CD4-positive, alpha-beta memory T cell (primary cell): Measurements from ENCODE around the gene UBASH3A. TPM values are rescaled to one million over a fixed set of nuclear protein-coding genes. Genes with fewer than 3 reads are reported as not detected.

Experiments
- CTCF ChIA-PET: fragments of 350-600 bp; sonication (Branson Sonifier 250); formaldehyde crosslinking; loops from one replicate; lab custom pipeline; 2021; ENCODE audit warnings: inconsistent platforms; ENCODE audit not compliant: partially characterized antibody; lab: Charles Lee
- POLR2A ChIA-PET: fragments of 350-600 bp; sonication (Branson Sonifier 250); formaldehyde crosslinking; loops from one replicate; lab custom pipeline; 2021; ENCODE audit not compliant: partially characterized antibody; lab: Charles Lee
- DNase-seq, 5 donors: peaks; one replicate each; pipeline versions ENCODE4 v3.0.0 to v3.0.0-alpha.2; 2020 to 2022; ENCODE audit warnings: mixed read lengths in 1 of 5
- H3K27ac ChIP-seq: one replicate; pipeline ENCODE4 v1.7.0; 2013; ENCODE audit warnings: low read depth, low read length
- H3K27me3 ChIP-seq: 2 replicates; pipeline ENCODE4 v1.7.0; 2013; ENCODE audit warnings: mild to moderate bottlenecking, low read length, moderate library complexity; ENCODE audit not compliant: insufficient read depth
- H3K36me3 ChIP-seq: 2 replicates; pipeline ENCODE4 v1.7.0; 2013; ENCODE audit warnings: mild to moderate bottlenecking, low read length, moderate library complexity; ENCODE audit not compliant: insufficient read depth
- H3K4me1 ChIP-seq: 2 replicates; pipeline ENCODE4 v1.7.0; 2013; ENCODE audit warnings: mild to moderate bottlenecking, low read length, moderate library complexity; ENCODE audit not compliant: insufficient read depth
- H3K4me3 ChIP-seq, 2 donors: one replicate each; pipeline ENCODE4 v1.7.0; 2013; ENCODE audit warnings: low read length in 2 of 2, mild to moderate bottlenecking in 1 of 2
- H3K9me3 ChIP-seq, 2 donors: one replicate each; pipeline ENCODE4 v1.7.0; 2013; ENCODE audit warnings: low read length in 2 of 2, control low read depth in 1 of 2; ENCODE audit not compliant: control insufficient read depth in 1 of 2
- H3K27ac Mint-ChIP-seq, 7 donors: one replicate each; pipeline ENCODE4 v1.8.0; 2020 to 2021; ENCODE audit warnings: mixed read lengths in 7 of 7, mild to moderate bottlenecking in 6 of 7, inconsistent platforms in 3 of 7, moderate library complexity in 3 of 7
- H3K27me3 Mint-ChIP-seq, 2 donors: one replicate each; pipeline ENCODE4 v1.8.0; 2020 to 2021; ENCODE audit warnings: mixed read lengths in 2 of 2
- H3K36me3 Mint-ChIP-seq, 2 donors: one replicate each; pipeline ENCODE4 v1.8.0; 2020 to 2021; ENCODE audit warnings: mixed read lengths in 2 of 2, inconsistent platforms in 1 of 2, mild to moderate bottlenecking in 1 of 2
- H3K4me1 Mint-ChIP-seq, 4 donors: one replicate each; pipeline ENCODE4 v1.8.0; 2020 to 2021; ENCODE audit warnings: mixed read lengths in 4 of 4, mild to moderate bottlenecking in 1 of 4
- H3K4me3 Mint-ChIP-seq, 8 donors: one replicate each; pipeline ENCODE4 v1.8.0; 2020 to 2021; ENCODE audit warnings: mixed read lengths in 8 of 8, mild to moderate bottlenecking in 7 of 8, moderate library complexity in 6 of 8, inconsistent platforms in 3 of 8
- H3K9me3 Mint-ChIP-seq, 8 donors: one replicate each; pipeline ENCODE4 v1.8.0; 2020 to 2021; ENCODE audit warnings: mixed read lengths in 8 of 8, mild to moderate bottlenecking in 5 of 8, inconsistent platforms in 3 of 8, moderate library complexity in 1 of 8
- intact Hi-C: fragments of 100-400 bp; cut with micrococcal nuclease; formaldehyde crosslinking; loops from one replicate; pipeline ENCODE4 v1.15.1; 2023
- polyA plus RNA-seq, 2 donors: library from polyadenylated mRNA; unstranded; fragments of 300-500 nt; fragmentation: Illumina TruSeq; gene quantifications; one replicate each; pipeline ENCODE4 v1.2.3, GENCODE V29; 2021
- total RNA-seq, 2 experiments: library from RNA; stranded (reverse); gene quantifications; one replicate each; pipeline ENCODE4 v1.2.3, GENCODE V29; 2021

The UBASH3A gene
- total and polyA plus RNA-seq, 4 experiments from 2014 or later, result 43.1 to 93.6 (median 68.7) TPM

GRCh38 chr21:42492201-42492600 is 88.5 kb downstream of the UBASH3A start:
- no peak for DNase-seq
- Mint-ChIP-seq H3K27ac (no peak overlapping the region), H3K4me1 (peaks cover 8 to 18% (median 15%) of the 10 kb centered on the region in 4 donors), H3K36me3 (no peaks in the 10 kb centered on the region), H3K4me3 (no peak overlapping the region), H3K9me3 (peaks cover 0 to 3% (median 0%) of the 10 kb centered on the region in 8 donors), H3K27me3 (peaks cover 5 to 13% of the 10 kb centered on the region in 2 donors)
- no peaks in the 10 kb centered on the region for H3K27me3 ChIP-seq
- H3K4me1 ChIP-seq, result peaks cover 14% of the 10 kb centered on the region
- H3K36me3 ChIP-seq, result no peaks in the 10 kb centered on the region
- ChIA-PET CTCF (no interaction called here), POLR2A (no interaction called here)
- no peaks in the 10 kb centered on the region for H3K9me3 ChIP-seq
- H3K4me3 ChIP-seq, result no peak overlapping the region
- intact Hi-C loops, result loop anchor here (10.0 kb wide), 1 partner anchor 403 kb away; the partner anchor contains the start of gene NDUFV3
- H3K27ac ChIP-seq, result no peak overlapping the region

- peaks cover 0 to 3% (median 0%) of the 10 kb centered on the region in 8 donors for H3K9me3 Mint-ChIP-seq
- Histone ChIP-seq H3K9me3 (no peaks in the 10 kb centered on the region), H3K4me3 (no peak overlapping the region), H3K36me3 (no peaks in the 10 kb centered on the region), H3K27ac (no peak overlapping the region), H3K4me1 (peaks cover 15% of the 10 kb centered on the region), H3K27me3 (no peaks in the 10 kb centered on the region)
- H3K4me3 Mint-ChIP-seq, result no peak overlapping the region
- peaks cover 8 to 20% (median 15%) of the 10 kb centered on the region in 4 donors for H3K4me1 Mint-ChIP-seq
- no peak for DNase-seq
- ChIA-PET POLR2A (no interaction called here), CTCF (no interaction called here)
- intact Hi-C loops, result loop anchor here (10.0 kb wide), 1 partner anchor 401 kb away; the partner anchor contains the start of gene NDUFV3
- peak overlapping the region in 2 of 7 donors; percentile 12 to 37 for H3K27ac Mint-ChIP-seq
- H3K27me3 Mint-ChIP-seq, result peaks cover 5 to 6% of the 10 kb centered on the region in 2 donors
- no peaks in the 10 kb centered on the region for H3K36me3 Mint-ChIP-seq
Measured at GRCh38 chr21:42493109-42494060, 89.7 kb downstream of the UBASH3A start.

- H3K36me3 ChIP-seq, result no peaks in the 10 kb centered on the region
- CTCF ChIA-PET, result no interaction called here
- H3K27me3 Mint-ChIP-seq, result peaks cover 2 to 7% of the 10 kb centered on the region in 2 donors
- H3K4me3 Mint-ChIP-seq, result peak overlapping the region in 3 of 8 donors; percentile 90 to 93 (median 93)
- H3K9me3 ChIP-seq, result no peaks in the 10 kb centered on the region
- no peak overlapping the region for H3K27ac ChIP-seq
- peak overlapping the region in 3 of 7 donors; percentile 12 to 82 (median 18) for H3K27ac Mint-ChIP-seq
- peaks cover 8 to 20% (median 15%) of the 10 kb centered on the region in 4 donors for H3K4me1 Mint-ChIP-seq
- no peaks in the 10 kb centered on the region for H3K27me3 ChIP-seq
- no peak overlapping the region for H3K4me3 ChIP-seq
- no peak for DNase-seq
- H3K36me3 Mint-ChIP-seq, result no peaks in the 10 kb centered on the region
- H3K9me3 Mint-ChIP-seq, result no peaks in the 10 kb centered on the region
- intact Hi-C loops, result loop anchor here (5.0 to 10.0 kb wide), 2 partner anchors 33 to 400 kb away; partner anchors contain the start of gene NDUFV3
- peaks cover 15% of the 10 kb centered on the region for H3K4me1 ChIP-seq
- POLR2A ChIA-PET, result interaction anchor here (0.9 to 1.8 kb wide), 3 partner anchors 19 to 398 kb away, joined by 3 to 6 read pairs (median 3); partner anchors contain the start of genes NDUFV3 and SLC37A1
Measured at GRCh38 chr21:42495027-42495426, 91.3 kb downstream of the UBASH3A start.

GRCh38 chr21:42495765-42496119 is 92.0 kb downstream of the UBASH3A start:
- Histone ChIP-seq H3K4me1 (peaks cover 15% of the 10 kb centered on the region), H3K36me3 (no peaks in the 10 kb centered on the region), H3K4me3 (peak overlapping the region; percentile 44 to 60), H3K9me3 (no peaks in the 10 kb centered on the region), H3K27me3 (no peaks in the 10 kb centered on the region), H3K27ac (peak overlapping the region; percentile 79)
- H3K4me3 Mint-ChIP-seq, result peak overlapping the region; percentile 86 to 96 (median 92)
- CTCF ChIA-PET, result no interaction called here
- H3K27ac Mint-ChIP-seq, result peak overlapping the region; percentile 82 to 97 (median 94)
- no peaks in the 10 kb centered on the region for H3K9me3 Mint-ChIP-seq
- H3K4me1 Mint-ChIP-seq, result peaks cover 8 to 20% (median 15%) of the 10 kb centered on the region in 4 donors
- intact Hi-C loops, result loop anchor here (1.0 to 10.0 kb wide), 6 partner anchors 18 to 485 kb away; partner anchors contain the start of genes NDUFV3, PKNOX1, SLC37A1 and ZBTB21
- H3K36me3 Mint-ChIP-seq, result no peaks in the 10 kb centered on the region
- POLR2A ChIA-PET, result interaction anchor here (0.9 to 1.8 kb wide), 3 partner anchors 18 to 158 kb away, joined by 3 to 6 read pairs (median 4); partner anchors contain the start of gene SLC37A1
- peaks cover 2 to 8% of the 10 kb centered on the region in 2 donors for H3K27me3 Mint-ChIP-seq
- no peak for DNase-seq

GRCh38 chr21:42496120-42496838 is 92.6 kb downstream of the UBASH3A start, which contains the start of gene RSPH1:
Gene RSPH1, minus strand, starts transcription at chr21:42496224. Its CDS starts 38 bp downstream, at chr21:42496186.
- Histone ChIP-seq H3K27ac (peak within 1 kb of the TSS; percentile 79), H3K4me1 (peaks cover 15% of the 10 kb centered on the region), H3K4me3 (peak within 1 kb of the TSS; percentile 60 to 71), H3K9me3 (no peaks in the 10 kb centered on the region), H3K36me3 (no peaks in the 10 kb centered on the region), H3K27me3 (no peaks in the 10 kb centered on the region)
- CTCF ChIA-PET, result no interaction called here
- H3K36me3 Mint-ChIP-seq, result no peaks in the 10 kb centered on the region
- peaks cover 8 to 20% (median 15%) of the 10 kb centered on the region in 4 donors for H3K4me1 Mint-ChIP-seq
- peaks cover 2 to 6% of the 10 kb centered on the region in 2 donors for H3K27me3 Mint-ChIP-seq
- peak; percentile 99 for DNase-seq
- peak within 1 kb of the TSS; percentile 86 to 96 (median 92) for H3K4me3 Mint-ChIP-seq
- no peaks in the 10 kb centered on the region for H3K9me3 Mint-ChIP-seq
- intact Hi-C loops, result loop anchor here (1.0 to 10.0 kb wide), 6 partner anchors 17 to 486 kb away; partner anchors contain the start of genes NDUFV3, PKNOX1, SLC37A1 and ZBTB21
- POLR2A ChIA-PET, result interaction anchor here (0.9 to 1.8 kb wide), 6 partner anchors 18 to 280 kb away, joined by 3 to 8 read pairs (median 4); partner anchors contain the start of gene SLC37A1
- H3K27ac Mint-ChIP-seq, result peak within 1 kb of the TSS; percentile 82 to 97 (median 94)

GRCh38 chr21:42496839-42497202 is 93.1 kb downstream of the UBASH3A start:
- H3K9me3 Mint-ChIP-seq, result no peaks in the 10 kb centered on the region
- H3K4me1 Mint-ChIP-seq, result peaks cover 8 to 20% (median 15%) of the 10 kb centered on the region in 4 donors
- ChIA-PET CTCF (no interaction called here), POLR2A (interaction anchor here (1.0 to 1.8 kb wide), 4 partner anchors 17 to 280 kb away, joined by 3 to 8 read pairs (median 4); partner anchors contain the start of gene SLC37A1)
- H3K4me3 Mint-ChIP-seq, result peak overlapping the region; percentile 86 to 96 (median 92)
- H3K36me3 Mint-ChIP-seq, result no peaks in the 10 kb centered on the region
- intact Hi-C loops, result loop anchor here (1.0 to 10.0 kb wide), 6 partner anchors 16 to 487 kb away; partner anchors contain the start of genes NDUFV3, PKNOX1, SLC37A1 and ZBTB21
- H3K4me3 ChIP-seq, result peak overlapping the region; percentile 60 to 71
- DNase-seq, result peak in 1 of 5 donors; percentile 48
- H3K36me3 ChIP-seq, result no peaks in the 10 kb centered on the region
- peak overlapping the region; percentile 82 to 97 (median 94) for H3K27ac Mint-ChIP-seq
- H3K27me3 Mint-ChIP-seq, result peaks cover 4 to 6% of the 10 kb centered on the region in 2 donors
- H3K9me3 ChIP-seq, result no peaks in the 10 kb centered on the region
- H3K4me1 ChIP-seq, result peaks cover 15% of the 10 kb centered on the region
- H3K27ac ChIP-seq, result peak overlapping the region; percentile 79
- no peaks in the 10 kb centered on the region for H3K27me3 ChIP-seq
